BLaER1 treated with 17β-estradiol and CSF1 and Interleukin-3, amounts not matched to agents 10 nM and 100 nM (cell line): Measurements from ENCODE around the gene SELENOF.
"Not testable (repeated sequence)": the region's sequence is repeated elsewhere in the genome, so short reads cannot be mapped to it uniquely, and the experiment has no call there.

Experiments used
- H3K27ac ChIP-seq, 11 experiments: shearing (Covaris generic); formaldehyde crosslinking; 2 replicates each; pipeline ENCODE4 v1.8.1; 2022
- H3K27me3 ChIP-seq, 11 experiments: shearing (Covaris generic); formaldehyde crosslinking; 2 replicates each; pipeline ENCODE4 v1.8.1; 2022
- H3K36me3 ChIP-seq, 11 experiments: shearing (Covaris generic); formaldehyde crosslinking; 2 replicates each; pipeline ENCODE4 v1.8.1; 2022
- H3K4me1 ChIP-seq, 10 experiments: shearing (Covaris generic); formaldehyde crosslinking; 2 replicates each; pipeline ENCODE4 v1.8.1; 2022
- H3K4me2 ChIP-seq, 11 experiments: shearing (Covaris generic); formaldehyde crosslinking; 2 replicates each; pipeline ENCODE4 v1.8.1; 2022
- H3K4me3 ChIP-seq, 10 experiments: shearing (Covaris generic); formaldehyde crosslinking; 2 replicates each; pipeline ENCODE4 v1.8.1; 2022
- H3K9ac ChIP-seq, 11 experiments: shearing (Covaris generic); formaldehyde crosslinking; 2 replicates each; pipeline ENCODE4 v1.8.1; 2022
- H3K9me3 ChIP-seq, 11 experiments: shearing (Covaris generic); formaldehyde crosslinking; replicated peaks in 1 of 11; 2 replicates each; pipeline ENCODE4 v1.8.1; 2022
- H4K20me1 ChIP-seq, 11 experiments: shearing (Covaris generic); formaldehyde crosslinking; 2 replicates each; pipeline ENCODE4 v1.8.1; 2022
- Cebpa-rat ChIP-seq, 11 experiments: shearing (Covaris generic); IDR thresholded peaks; 2 replicates each; pipeline ENCODE4 v1.8.1; 2022

SELENOF gene

DNA sequence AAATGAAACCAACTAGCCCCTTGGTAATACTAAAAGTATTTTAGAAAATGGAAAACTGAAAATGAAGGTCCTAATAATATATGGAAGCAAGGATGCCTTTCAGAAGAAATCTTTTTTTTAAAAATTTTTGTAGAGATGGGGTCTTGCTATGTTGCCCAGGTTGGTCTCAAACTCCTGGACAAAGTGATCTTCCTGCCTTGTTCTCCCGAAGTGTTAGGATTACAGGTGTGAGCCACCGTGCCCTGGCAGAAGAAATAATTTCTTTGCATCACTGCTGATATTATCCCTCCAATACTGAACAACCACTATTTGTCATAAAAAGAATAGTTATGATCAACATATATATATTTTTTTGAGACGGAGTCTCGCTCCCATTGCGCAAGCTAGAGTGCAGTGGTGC, 25.6 kb downstream of the SELENOF start:
- H3K9ac ChIP-seq: no peak overlapping the region
- peaks cover 0 to 22% (median 7%) of the 10 kb centered on the region in 10 experiments; a peak in 10 of 20 replicates for H3K4me1 ChIP-seq
- no peak overlapping the region; a peak in 1 of 22 replicates for H3K27ac ChIP-seq
- H3K27me3 ChIP-seq: no peaks in the 10 kb centered on the region
- no peak for TF ChIP-seq Cebpa-rat (IDR thresholded peaks at IDR 0.05)
- peak overlapping the region in 1 of 11 experiments; percentile 64; a peak in 2 of 22 replicates for H3K4me2 ChIP-seq
- H3K36me3 ChIP-seq: peaks cover 51 to 85% (median 73%) of the 10 kb centered on the region in 11 experiments
- peaks cover 0 to 54% (median 6%) of the 10 kb centered on the region in 11 experiments; a peak in 7 of 22 replicates for H4K20me1 ChIP-seq
- peaks cover 5 to 17% (median 11%) of the 10 kb centered on the region in 11 experiments; a peak in 14 of 22 replicates for H3K9me3 ChIP-seq
- H3K4me3 ChIP-seq: no peak overlapping the region

DNA sequence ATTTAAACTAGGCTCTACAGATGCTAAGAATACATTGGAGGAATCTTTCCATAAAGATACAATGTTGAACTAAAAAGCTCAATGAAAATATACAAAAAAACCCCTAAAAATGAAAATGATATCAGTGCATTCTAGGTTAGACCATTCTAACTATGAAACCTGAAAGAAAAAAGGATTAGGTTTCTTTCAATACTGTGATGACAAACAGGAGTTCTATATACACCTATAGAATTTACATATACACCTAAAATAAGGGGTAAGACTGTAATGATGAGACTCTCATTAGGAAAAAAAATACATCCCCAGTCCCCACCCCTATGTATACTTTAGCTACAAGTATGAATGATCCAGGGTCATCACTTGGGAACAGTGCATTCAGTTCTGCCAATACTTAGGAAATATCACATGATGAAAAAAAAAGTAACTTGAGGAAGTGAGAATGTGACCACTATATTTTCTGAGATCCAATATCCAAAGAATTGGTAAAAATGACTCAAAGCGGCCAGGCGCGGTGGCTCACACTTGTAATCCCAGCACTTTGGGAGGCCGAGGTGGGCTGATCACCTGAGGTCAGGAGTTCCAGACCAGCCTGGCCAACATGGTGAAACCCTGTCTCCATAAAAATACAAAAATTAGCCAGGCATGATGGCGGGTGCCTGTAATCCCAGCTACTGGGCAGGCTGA, 26.3 kb downstream of the SELENOF start:
- H3K9me3 ChIP-seq: peaks cover 5 to 17% (median 11%) of the 10 kb centered on the region in 11 experiments; a peak in 14 of 22 replicates
- no peak for TF ChIP-seq Cebpa-rat (IDR thresholded peaks at IDR 0.05)

GRCh38 chr1:86875722-86876121, 38.2 kb downstream of the SELENOF start:
- H3K27me3 ChIP-seq: no peaks in the 10 kb centered on the region
- no peak for TF ChIP-seq Cebpa-rat (IDR thresholded peaks at IDR 0.05)
- peaks cover 0 to 2% (median 0%) of the 10 kb centered on the region in 10 experiments; a peak in 2 of 20 replicates for H3K4me1 ChIP-seq
- no peak overlapping the region for H3K4me2 ChIP-seq
- no peak overlapping the region for H3K9ac ChIP-seq
- no peak overlapping the region for H3K4me3 ChIP-seq
- H4K20me1 ChIP-seq: no peaks in the 10 kb centered on the region; a peak in 1 of 22 replicates
- peaks cover 65 to 92% (median 83%) of the 10 kb centered on the region in 11 experiments for H3K36me3 ChIP-seq
- H3K27ac ChIP-seq: no peak overlapping the region
- H3K9me3 ChIP-seq: peaks cover 0 to 23% (median 7%) of the 10 kb centered on the region in 11 experiments; a peak in 12 of 22 replicates

More for the DNA sequence above, 26.3 kb downstream of the SELENOF start:
- peak overlapping the region in 1 of 11 experiments; percentile 10; a peak in 1 of 22 replicates for H3K27ac ChIP-seq
- H3K4me3 ChIP-seq: no peak overlapping the region
- peak overlapping the region in 3 of 11 experiments; percentile 31 to 64 (median 49); a peak in 5 of 22 replicates for H3K4me2 ChIP-seq
- peaks cover 0 to 57% (median 6%) of the 10 kb centered on the region in 11 experiments; a peak in 7 of 22 replicates for H4K20me1 ChIP-seq
- H3K9ac ChIP-seq: no peak overlapping the region
- H3K27me3 ChIP-seq: no peaks in the 10 kb centered on the region
- H3K36me3 ChIP-seq: peaks cover 44 to 85% (median 71%) of the 10 kb centered on the region in 11 experiments
- peaks cover 0 to 28% (median 7%) of the 10 kb centered on the region in 10 experiments; a peak in 10 of 20 replicates for H3K4me1 ChIP-seq

- peaks cover 38 to 76% (median 58%) of the 10 kb centered on the region in 11 experiments for H3K36me3 ChIP-seq
Measured at GRCh38 chr1:86872086-86872485, 41.8 kb downstream of the SELENOF start.

GRCh38 chr1:86871001-86871400, 42.9 kb downstream of the SELENOF start:
- Histone ChIP-seq H3K27ac (no peak overlapping the region), H3K4me3 (no peak overlapping the region), H3K4me2 (no peak overlapping the region), H3K4me1 (peaks cover 0 to 48% (median 19%) of the 10 kb centered on the region in 10 experiments; a peak in 17 of 20 replicates), H3K9ac (no peak overlapping the region), H4K20me1 (no peaks in the 10 kb centered on the region), H3K9me3 (peaks cover 0 to 23% (median 7%) of the 10 kb centered on the region in 11 experiments; a peak in 12 of 22 replicates), H3K36me3 (peaks cover 39 to 74% (median 54%) of the 10 kb centered on the region in 11 experiments), H3K27me3 (no peaks in the 10 kb centered on the region)
- no peak for TF ChIP-seq Cebpa-rat (IDR thresholded peaks at IDR 0.05)

More at GRCh38 chr1:86872086-86872485, 41.8 kb downstream of the SELENOF start:
- no peak for TF ChIP-seq Cebpa-rat (IDR thresholded peaks at IDR 0.05)
- no peak overlapping the region for H3K4me3 ChIP-seq
- no peak overlapping the region for H3K9ac ChIP-seq
- H3K4me2 ChIP-seq: no peak overlapping the region
- H3K9me3 ChIP-seq: peaks cover 0 to 23% (median 7%) of the 10 kb centered on the region in 11 experiments; a peak in 12 of 22 replicates
- H3K4me1 ChIP-seq: peaks cover 0 to 37% (median 16%) of the 10 kb centered on the region in 10 experiments; a peak in 17 of 20 replicates
- H3K27me3 ChIP-seq: no peaks in the 10 kb centered on the region
- H4K20me1 ChIP-seq: no peaks in the 10 kb centered on the region
- no peak overlapping the region for H3K27ac ChIP-seq

DNA sequence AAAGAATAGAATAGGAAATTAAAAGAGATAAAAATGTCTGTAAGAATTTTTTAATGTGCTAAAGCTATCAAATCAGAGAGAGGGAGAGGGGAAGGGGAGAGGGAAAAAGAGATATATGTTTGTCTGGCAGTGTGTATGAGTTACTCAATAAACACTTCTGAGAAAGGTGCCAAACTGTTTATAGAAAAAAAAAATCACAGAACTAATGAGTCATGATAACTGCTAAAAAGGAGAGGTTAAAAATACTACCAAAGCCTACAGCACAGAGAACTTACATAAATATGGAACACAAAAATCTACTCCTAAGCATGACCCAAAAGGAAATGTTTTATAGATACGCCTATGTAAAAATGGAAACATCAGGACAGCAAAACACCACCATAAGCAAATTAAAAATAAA, 45.4 kb downstream of the SELENOF start:
- H3K4me3 ChIP-seq: no peak overlapping the region
- H3K4me1 ChIP-seq: peaks cover 0 to 53% (median 19%) of the 10 kb centered on the region in 10 experiments; a peak in 17 of 20 replicates
- H3K27ac ChIP-seq: peak overlapping the region in 8 of 11 experiments; percentile 0 to 68 (median 38); a peak in 10 of 22 replicates
- no peaks in the 10 kb centered on the region for H4K20me1 ChIP-seq
- no peaks in the 10 kb centered on the region for H3K27me3 ChIP-seq
- peaks cover 0 to 12% (median 5%) of the 10 kb centered on the region in 11 experiments; a peak in 12 of 22 replicates for H3K9me3 ChIP-seq
- peak overlapping the region in 5 of 11 experiments; percentile 50 to 66 (median 64); a peak in 10 of 22 replicates for H3K4me2 ChIP-seq
- peaks cover 38 to 74% (median 50%) of the 10 kb centered on the region in 11 experiments for H3K36me3 ChIP-seq
- H3K9ac ChIP-seq: peak overlapping the region in 2 of 11 experiments; percentile 25 to 58; a peak in 3 of 22 replicates
- no peak for TF ChIP-seq Cebpa-rat (IDR thresholded peaks at IDR 0.05)

DNA sequence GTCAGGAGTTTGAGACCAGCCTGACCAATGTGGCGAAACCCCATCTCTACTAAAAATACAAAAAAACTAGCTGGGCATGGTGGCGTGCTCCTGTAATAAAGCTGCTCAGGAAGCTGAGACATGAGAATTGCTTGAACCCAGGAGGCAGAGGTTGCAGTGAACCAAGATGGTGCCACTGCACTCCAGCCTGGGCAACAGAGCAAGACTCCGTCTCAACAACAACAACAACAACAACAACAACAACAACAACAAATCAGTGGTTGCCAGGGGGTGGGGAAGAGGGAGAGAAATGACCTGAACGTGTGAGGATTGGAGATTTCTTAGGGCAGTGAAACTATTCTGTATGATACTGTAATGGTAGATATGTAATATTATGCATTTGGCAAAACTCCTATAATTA, 46.6 kb downstream of the SELENOF start:
- H3K4me3 ChIP-seq, H3K27me3 ChIP-seq, H3K9me3 ChIP-seq, H3K9ac ChIP-seq, H4K20me1 ChIP-seq: not testable (repeated sequence)
- H3K4me2 ChIP-seq: peak overlapping the region in 4 of 11 experiments; percentile 6 to 39 (median 24); a peak in 5 of 22 replicates
- peak overlapping the region in 1 of 11 experiments; percentile 1; a peak in 1 of 22 replicates for H3K27ac ChIP-seq
- H3K36me3 ChIP-seq: peaks cover 35 to 71% (median 42%) of the 10 kb centered on the region in 11 experiments
- H3K4me1 ChIP-seq: peaks cover 0 to 53% (median 19%) of the 10 kb centered on the region in 10 experiments; a peak in 17 of 20 replicates

GRCh38 chr1:86866665-86867064, 47.3 kb downstream of the SELENOF start:
- no peaks in the 10 kb centered on the region for H3K27me3 ChIP-seq
- H3K36me3 ChIP-seq: peaks cover 38 to 76% (median 45%) of the 10 kb centered on the region in 11 experiments; a peak in 21 of 22 replicates
- 0 out of 22 replicates have a peak, but pooled peaks cover 0 to 4% (median 0%) of the 10 kb centered on the region in 11 experiments for H3K9me3 ChIP-seq
- H3K4me2 ChIP-seq: peak overlapping the region in 5 of 11 experiments; percentile 6 to 39 (median 13); a peak in 5 of 22 replicates
- no peak overlapping the region for H3K9ac ChIP-seq
- H4K20me1 ChIP-seq: no peaks in the 10 kb centered on the region
- TF ChIP-seq Cebpa-rat (IDR thresholded peaks at IDR 0.05): no peak
- peaks cover 0 to 53% (median 19%) of the 10 kb centered on the region in 10 experiments; a peak in 17 of 20 replicates for H3K4me1 ChIP-seq
- H3K4me3 ChIP-seq: no peak overlapping the region
- H3K27ac ChIP-seq: peak overlapping the region in 1 of 11 experiments; percentile 1; a peak in 2 of 22 replicates
